Measurements from ENCODE around the gene PNISR.
A peak's percentile ranks its signal among the peaks of the same experiment; 100 is the strongest.

The PNISR gene

DNA sequence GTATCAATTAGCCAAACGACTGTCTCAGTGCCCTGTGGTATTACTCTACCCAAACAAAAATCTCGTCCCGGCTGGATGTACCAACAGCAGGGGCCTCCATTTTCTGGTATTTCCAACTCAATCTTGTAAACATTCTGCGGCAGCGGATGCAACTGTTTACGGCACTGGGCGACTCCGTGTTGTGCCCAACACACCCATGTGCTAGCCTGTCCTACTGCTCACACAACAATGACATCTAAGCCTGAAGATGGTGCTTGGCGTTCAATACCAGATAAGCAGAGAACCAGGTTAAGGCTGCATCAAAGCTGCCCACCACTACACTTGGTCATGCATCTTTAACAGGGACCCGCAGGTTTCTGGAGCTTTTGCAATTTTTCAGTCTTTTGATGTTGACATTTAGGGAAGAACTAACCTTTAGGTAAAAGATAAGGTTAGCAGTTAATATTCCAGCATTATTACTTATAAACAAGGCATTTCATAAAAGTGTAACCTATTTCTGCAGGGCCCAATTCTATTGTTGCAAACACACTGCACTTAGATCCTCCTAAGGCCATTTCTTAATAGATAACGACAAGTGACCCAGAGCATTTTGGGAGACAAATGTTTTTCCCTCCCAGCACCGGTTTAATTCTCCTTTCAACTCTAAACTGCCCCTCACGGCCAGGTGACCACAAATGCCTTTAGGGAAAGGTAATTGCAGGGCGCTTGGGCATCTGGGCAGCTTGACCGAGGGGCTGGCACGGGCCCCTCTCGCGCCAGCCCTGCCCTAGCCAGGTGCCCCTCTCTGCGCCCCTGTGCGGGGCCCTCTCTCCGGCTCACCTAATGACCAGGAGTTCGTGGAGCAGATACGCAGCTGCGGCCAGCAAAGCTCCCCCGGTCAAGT, 76.6 kb downstream of the PNISR start:
- 35 to 36% methylated on average over 25 of the region's 25 CpGs for WGBS, 2 experiments

More for the DNA sequence above, 76.6 kb downstream of the PNISR start:
- H3K27me3 ChIP-seq (ENCODE audit: control insufficient read depth, insufficient read depth, low read length, poor library complexity, severe bottlenecking), result peaks cover 13% of the 10 kb centered on the region
- no peak overlapping the region for H3K27ac ChIP-seq (ENCODE audit: insufficient read depth, low read depth, low read length, poor library complexity, severe bottlenecking)
- no peaks in the 10 kb centered on the region for H3K36me3 ChIP-seq (ENCODE audit: control insufficient read depth, insufficient read depth, low read length)
- no peaks in the 10 kb centered on the region for H3K9me3 ChIP-seq (ENCODE audit: control insufficient read depth, low read length)
- peak overlapping the region; percentile 51 for H3K4me3 ChIP-seq (ENCODE audit: insufficient read depth, low read depth, low read length)
- H3K4me1 ChIP-seq (ENCODE audit: control insufficient read depth, insufficient read depth, low read length), result no peaks in the 10 kb centered on the region
